ENCODE measurements around the gene PPP1R12C. TPM values are rescaled to one million over a fixed set of nuclear protein-coding genes. Genes with fewer than 3 reads are reported as not detected.
"Not testable (repeated sequence)": the region's sequence is repeated elsewhere in the genome, so short reads cannot be mapped to it uniquely, and the experiment has no call there.

The PPP1R12C gene
- total and polyA plus RNA-seq, 2 experiments from 2014 or later, result 16.4 to 66.9 TPM

DNA sequence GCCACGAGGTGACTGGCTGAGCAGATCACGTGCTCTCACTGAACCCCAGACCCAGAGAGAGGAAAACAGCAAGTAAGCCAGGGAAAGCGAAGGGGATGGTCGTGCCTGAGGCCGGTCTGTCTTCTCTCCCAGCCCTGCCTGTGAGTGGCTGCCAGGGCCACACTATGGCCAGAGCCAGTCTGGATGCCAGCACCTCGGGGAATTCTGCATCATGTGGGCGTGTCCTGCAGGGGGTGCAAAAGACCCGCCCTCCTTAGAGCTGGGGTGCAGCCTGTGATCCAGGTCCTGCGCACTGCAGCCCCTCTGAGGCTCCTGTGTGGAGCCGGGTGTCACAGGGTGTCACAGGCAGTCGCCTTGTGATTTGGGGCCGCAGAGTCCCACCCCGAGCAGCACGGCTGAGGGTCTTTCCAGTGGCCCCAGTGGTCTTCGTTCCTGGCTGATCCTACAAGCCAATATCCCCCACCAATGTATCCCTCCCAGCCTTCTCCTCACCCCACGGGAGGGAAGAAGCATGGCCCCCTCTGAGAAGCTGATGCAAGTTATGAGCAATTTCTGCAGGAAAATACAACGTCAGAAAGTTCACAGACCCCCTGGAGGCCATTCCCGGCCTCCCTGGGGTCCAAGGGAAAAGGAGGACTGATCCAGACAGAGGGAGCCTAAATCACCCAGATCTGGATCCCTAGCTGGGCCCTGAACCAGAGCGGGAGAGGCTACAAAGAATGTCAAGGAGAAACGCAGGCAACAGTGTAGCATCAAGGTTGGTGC lies 7.7 kb downstream of the PPP1R12C start:
- Histone ChIP-seq H3K4me1 (ENCODE audit: insufficient read depth) (0 out of 2 replicates have a peak, but pooled peaks cover 11% of the 10 kb centered on the region), H3F3A (ENCODE audit: insufficient read depth) (no peaks in the 10 kb centered on the region), H2AFZ (no peak overlapping the region), H3K9me2 (ENCODE audit: insufficient read depth) (no peaks in the 10 kb centered on the region), H3K27ac (no peak overlapping the region), H3K27me3 (replicated peaks; ENCODE audit: insufficient read depth) (no peaks in the 10 kb centered on the region), H3K4me3 (no peak overlapping the region), H3K9me3 (ENCODE audit: low read depth) (no peaks in the 10 kb centered on the region), H3K79me2 (ENCODE audit: insufficient read depth) (peaks cover 98% of the 10 kb centered on the region), H4K20me1 (ENCODE audit: insufficient read depth) (0 out of 2 replicates have a peak, but pooled peaks cover 8% of the 10 kb centered on the region), H3K36me3 (ENCODE audit: low read depth) (no peaks in the 10 kb centered on the region), H3K4me2 (ENCODE audit: unreplicated experiment) (no peak overlapping the region), H3K9ac (no peak overlapping the region)
- in situ Hi-C loops (cut with MboI), result no loop called here
- WGBS, 2 experiments (ENCODE audit: low coverage in 1 of 2, low lambda C conversion rate in 2 of 2, missing lambda C conversion rate in 2 of 2), result 78 to 79% methylated on average over 20 of the region's 20 CpGs
- TF ChIP-seq EZH2 (IDR thresholded peaks at IDR 0.05; ENCODE audit: insufficient read depth, poor library complexity, severe bottlenecking) (no peak), EZH2phosphoT487 (IDR thresholded peaks at IDR 0.05; ENCODE audit: insufficient read depth, low read depth) (no peak)
- no peak for DNase-seq

DNA sequence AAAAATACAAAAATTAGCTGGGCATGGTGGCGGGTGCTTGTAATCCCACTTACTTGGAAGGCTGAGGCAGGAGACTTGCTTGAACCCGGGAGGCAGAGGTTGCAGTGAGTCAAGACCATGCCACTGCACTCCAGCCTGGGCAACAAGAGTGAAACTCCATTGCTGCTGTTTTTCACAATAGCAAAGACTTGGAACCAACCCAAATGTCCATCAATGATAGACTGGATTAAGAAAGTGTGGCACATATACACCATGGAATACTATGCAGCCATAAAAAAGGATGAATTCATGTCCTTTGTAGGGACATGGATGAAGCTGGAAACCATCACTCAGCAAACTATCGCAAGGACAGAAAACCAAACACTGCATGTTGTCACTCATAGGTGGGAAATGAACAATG lies 10.2 kb downstream of the PPP1R12C start:
- H3K9me2 ChIP-seq (ENCODE audit: insufficient read depth); H4K20me1 ChIP-seq (ENCODE audit: insufficient read depth); H3K27ac ChIP-seq; H3K9me3 ChIP-seq (ENCODE audit: low read depth); H3K27me3 ChIP-seq (replicated peaks; ENCODE audit: insufficient read depth); in situ Hi-C loops (cut with MboI); H3K9ac ChIP-seq; H3K4me1 ChIP-seq (ENCODE audit: insufficient read depth); H3F3A ChIP-seq (ENCODE audit: insufficient read depth); DNase-seq; H3K4me2 ChIP-seq (ENCODE audit: unreplicated experiment); H2AFZ ChIP-seq; H3K4me3 ChIP-seq: not testable (repeated sequence)
- H3K36me3 ChIP-seq (ENCODE audit: low read depth), result peaks cover 12% of the 10 kb centered on the region
- 97 to 100% methylated on average over 3 of the region's 3 CpGs for WGBS, 2 experiments (ENCODE audit: low coverage in 1 of 2, low lambda C conversion rate in 2 of 2, missing lambda C conversion rate in 2 of 2)
- peaks cover 96% of the 10 kb centered on the region for H3K79me2 ChIP-seq (ENCODE audit: insufficient read depth)

GRCh38 chr19:55106591-55106990 lies 10.8 kb downstream of the PPP1R12C start:
- H3F3A ChIP-seq (ENCODE audit: insufficient read depth), result no peaks in the 10 kb centered on the region
- H2AFZ ChIP-seq, result no peak overlapping the region
- TF ChIP-seq EZH2 (IDR thresholded peaks at IDR 0.05; ENCODE audit: insufficient read depth, poor library complexity, severe bottlenecking) (no peak), EZH2phosphoT487 (IDR thresholded peaks at IDR 0.05; ENCODE audit: insufficient read depth, low read depth) (no peak)
- H4K20me1 ChIP-seq (ENCODE audit: insufficient read depth), result 0 out of 2 replicates have a peak, but pooled peaks cover 8% of the 10 kb centered on the region
- H3K36me3 ChIP-seq (ENCODE audit: low read depth), result peaks cover 12% of the 10 kb centered on the region
- H3K9ac ChIP-seq, result no peak overlapping the region
- H3K27ac ChIP-seq, result no peak overlapping the region
- no peaks in the 10 kb centered on the region for H3K4me1 ChIP-seq (ENCODE audit: insufficient read depth)
- 65 to 68% methylated on average over 6 of the region's 6 CpGs for WGBS, 2 experiments (ENCODE audit: low coverage in 1 of 2, low lambda C conversion rate in 2 of 2, missing lambda C conversion rate in 2 of 2)
- no peak overlapping the region for H3K4me2 ChIP-seq (ENCODE audit: unreplicated experiment)
- peaks cover 95% of the 10 kb centered on the region for H3K79me2 ChIP-seq (ENCODE audit: insufficient read depth)
- H3K9me3 ChIP-seq (ENCODE audit: low read depth), result no peaks in the 10 kb centered on the region
- H3K27me3 ChIP-seq (replicated peaks; ENCODE audit: insufficient read depth), result no peaks in the 10 kb centered on the region
- H3K9me2 ChIP-seq (ENCODE audit: insufficient read depth), result no peaks in the 10 kb centered on the region
- in situ Hi-C loops (cut with MboI), result no loop called here
- no peak for DNase-seq
- no peak overlapping the region for H3K4me3 ChIP-seq

- Histone ChIP-seq H3K36me3 (ENCODE audit: low read depth) (peaks cover 12% of the 10 kb centered on the region), H3K4me2 (ENCODE audit: unreplicated experiment) (no peak overlapping the region), H3K4me3 (no peak overlapping the region), H3F3A (ENCODE audit: insufficient read depth) (no peaks in the 10 kb centered on the region), H4K20me1 (ENCODE audit: insufficient read depth) (0 out of 2 replicates have a peak, but pooled peaks cover 8% of the 10 kb centered on the region), H2AFZ (no peak overlapping the region), H3K27ac (no peak overlapping the region), H3K9ac (no peak overlapping the region), H3K79me2 (ENCODE audit: insufficient read depth) (peaks cover 94% of the 10 kb centered on the region), H3K27me3 (replicated peaks; ENCODE audit: insufficient read depth) (no peaks in the 10 kb centered on the region), H3K9me3 (ENCODE audit: low read depth) (no peaks in the 10 kb centered on the region), H3K4me1 (ENCODE audit: insufficient read depth) (no peaks in the 10 kb centered on the region), H3K9me2 (ENCODE audit: insufficient read depth) (no peaks in the 10 kb centered on the region)
- WGBS, 2 experiments (ENCODE audit: low coverage in 1 of 2, low lambda C conversion rate in 2 of 2, missing lambda C conversion rate in 2 of 2), result 94 to 100% methylated on average over 2 of the region's 2 CpGs
- TF ChIP-seq EZH2phosphoT487 (IDR thresholded peaks at IDR 0.05; ENCODE audit: insufficient read depth, low read depth) (no peak), EZH2 (IDR thresholded peaks at IDR 0.05; ENCODE audit: insufficient read depth, poor library complexity, severe bottlenecking) (no peak)
- no peak for DNase-seq
- in situ Hi-C loops (cut with MboI), result no loop called here
Observed at GRCh38 chr19:55105237-55105636, 12.2 kb downstream of the PPP1R12C start.

Data from GM23248 (cell line).